Measurements from ENCODE around the gene SCAPER.
"Not testable (repeated sequence)": the region's sequence is repeated elsewhere in the genome, so short reads cannot be mapped to it uniquely, and the experiment has no call there.

Gene SCAPER

GRCh38 chr15:76787273-76787672, 117.9 kb downstream of the SCAPER start:
- TF ChIP-seq JUND (IDR thresholded peaks at IDR 0.05; ENCODE audit: low read depth) = no peak
- in situ Hi-C loops (cut with HindIII; ENCODE audit: low pct_unique_long_range_greater_than_20kb, low sequenced_read_pairs) = no loop called here
- DNase-seq (ENCODE audit: low read depth in 1 of 2, low spot score in 1 of 2) = no peak

GRCh38 chr15:76776969-76777368, 128.2 kb downstream of the SCAPER start:
- no peak for DNase-seq (ENCODE audit: low read depth in 1 of 2, low spot score in 1 of 2)
- no peak for TF ChIP-seq JUND (IDR thresholded peaks at IDR 0.05; ENCODE audit: low read depth)
- in situ Hi-C loops (cut with HindIII; ENCODE audit: low pct_unique_long_range_greater_than_20kb, low sequenced_read_pairs) = no loop called here

GRCh38 chr15:76776480-76776879, 128.7 kb downstream of the SCAPER start:
- no peak for TF ChIP-seq JUND (IDR thresholded peaks at IDR 0.05; ENCODE audit: low read depth)
- DNase-seq (ENCODE audit: low read depth in 1 of 2, low spot score in 1 of 2) = no peak
- in situ Hi-C loops (cut with HindIII; ENCODE audit: low pct_unique_long_range_greater_than_20kb, low sequenced_read_pairs) = no loop called here

- no peak for TF ChIP-seq JUND (IDR thresholded peaks at IDR 0.05; ENCODE audit: low read depth)
- DNase-seq (ENCODE audit: low read depth in 1 of 2, low spot score in 1 of 2) = no peak
- in situ Hi-C loops (cut with HindIII; ENCODE audit: low pct_unique_long_range_greater_than_20kb, low sequenced_read_pairs) = no loop called here
These were observed 131.9 kb downstream of the SCAPER start for GRCh38 chr15:76773234-76773633.

GRCh38 chr15:76772776-76773175, 132.4 kb downstream of the SCAPER start:
- TF ChIP-seq JUND (IDR thresholded peaks at IDR 0.05; ENCODE audit: low read depth) = no peak
- in situ Hi-C loops (cut with HindIII; ENCODE audit: low pct_unique_long_range_greater_than_20kb, low sequenced_read_pairs) = no loop called here
- no peak for DNase-seq (ENCODE audit: low read depth in 1 of 2, low spot score in 1 of 2)

- no peak for DNase-seq (ENCODE audit: low read depth in 1 of 2, low spot score in 1 of 2)
- in situ Hi-C loops (cut with HindIII; ENCODE audit: low pct_unique_long_range_greater_than_20kb, low sequenced_read_pairs) = no loop called here
- no peak for TF ChIP-seq JUND (IDR thresholded peaks at IDR 0.05; ENCODE audit: low read depth)
These were observed 141.1 kb downstream of the SCAPER start for GRCh38 chr15:76764004-76764403.

GRCh38 chr15:76763554-76763953, 141.6 kb downstream of the SCAPER start:
- no peak for DNase-seq (ENCODE audit: low read depth in 1 of 2, low spot score in 1 of 2)
- in situ Hi-C loops (cut with HindIII; ENCODE audit: low pct_unique_long_range_greater_than_20kb, low sequenced_read_pairs) = no loop called here
- TF ChIP-seq JUND (IDR thresholded peaks at IDR 0.05; ENCODE audit: low read depth) = no peak

- in situ Hi-C loops (cut with HindIII; ENCODE audit: low pct_unique_long_range_greater_than_20kb, low sequenced_read_pairs) = no loop called here
- no peak for TF ChIP-seq JUND (IDR thresholded peaks at IDR 0.05; ENCODE audit: low read depth)
- DNase-seq (ENCODE audit: low read depth in 1 of 2, low spot score in 1 of 2) = no peak
These were observed 148.8 kb downstream of the SCAPER start for GRCh38 chr15:76756381-76756780.

GRCh38 chr15:76753771-76754170, 151.4 kb downstream of the SCAPER start:
- no peak for DNase-seq (ENCODE audit: low read depth in 1 of 2, low spot score in 1 of 2)
- in situ Hi-C loops (cut with HindIII; ENCODE audit: low pct_unique_long_range_greater_than_20kb, low sequenced_read_pairs) = no loop called here
- no peak for TF ChIP-seq JUND (IDR thresholded peaks at IDR 0.05; ENCODE audit: low read depth)

- in situ Hi-C loops (cut with HindIII; ENCODE audit: low pct_unique_long_range_greater_than_20kb, low sequenced_read_pairs) = no loop called here
- TF ChIP-seq JUND (IDR thresholded peaks at IDR 0.05; ENCODE audit: low read depth) = no peak
- DNase-seq (ENCODE audit: low read depth in 1 of 2, low spot score in 1 of 2) = no peak
These were observed 152.0 kb downstream of the SCAPER start for GRCh38 chr15:76753131-76753530.

GRCh38 chr15:76752549-76752948, 152.6 kb downstream of the SCAPER start:
- no peak for TF ChIP-seq JUND (IDR thresholded peaks at IDR 0.05; ENCODE audit: low read depth)
- in situ Hi-C loops (cut with HindIII; ENCODE audit: low pct_unique_long_range_greater_than_20kb, low sequenced_read_pairs) = no loop called here
- no peak for DNase-seq (ENCODE audit: low read depth in 1 of 2, low spot score in 1 of 2)

GRCh38 chr15:76737573-76737972, 167.6 kb downstream of the SCAPER start:
- no peak for DNase-seq (ENCODE audit: low read depth in 1 of 2, low spot score in 1 of 2)
- TF ChIP-seq JUND (IDR thresholded peaks at IDR 0.05; ENCODE audit: low read depth) = no peak
- in situ Hi-C loops (cut with HindIII; ENCODE audit: low pct_unique_long_range_greater_than_20kb, low sequenced_read_pairs) = no loop called here

- in situ Hi-C loops (cut with HindIII; ENCODE audit: low pct_unique_long_range_greater_than_20kb, low sequenced_read_pairs) = not testable (repeated sequence)
- DNase-seq (ENCODE audit: low read depth in 1 of 2, low spot score in 1 of 2) = peak in 1 of 2 experiments; percentile 58
These were observed 172.8 kb downstream of the SCAPER start for GRCh38 chr15:76732321-76732720.

- no peak for TF ChIP-seq JUND (IDR thresholded peaks at IDR 0.05; ENCODE audit: low read depth)
- in situ Hi-C loops (cut with HindIII; ENCODE audit: low pct_unique_long_range_greater_than_20kb, low sequenced_read_pairs) = no loop called here
- no peak for DNase-seq (ENCODE audit: low read depth in 1 of 2, low spot score in 1 of 2)
These were observed 174.9 kb downstream of the SCAPER start for GRCh38 chr15:76730262-76730661.

Measured in T47D (cell line).